ENCODE data around the gene ARHGEF10L.

The ARHGEF10L gene

GRCh38 chr1:17568014-17568900 lies 28.8 kb downstream of the ARHGEF10L start:
- DNase-seq: no peak
- H3K27ac ChIP-seq (ENCODE audit: insufficient read depth, low read length, poor library complexity, severe bottlenecking): no peak overlapping the region

GRCh38 chr1:17569200-17570139 lies 30.0 kb downstream of the ARHGEF10L start:
- no peak for DNase-seq
- Histone ChIP-seq H3K4me1 (ENCODE audit: control insufficient read depth, insufficient read depth, low read length, poor library complexity, severe bottlenecking) (no peaks in the 10 kb centered on the region), H3K36me3 (ENCODE audit: control insufficient read depth, insufficient read depth, low read length) (no peaks in the 10 kb centered on the region), H3K4me3 (ENCODE audit: insufficient read depth, low read depth, low read length, poor library complexity, severe bottlenecking) (no peak overlapping the region), H3K27me3 (replicated peaks; ENCODE audit: control insufficient read depth, insufficient read depth, low read length, poor library complexity, severe bottlenecking) (no peaks in the 10 kb centered on the region), H3K9me3 (ENCODE audit: control insufficient read depth, low read length) (no peaks in the 10 kb centered on the region), H3K27ac (ENCODE audit: insufficient read depth, low read length, poor library complexity, severe bottlenecking) (no peak overlapping the region)

More at GRCh38 chr1:17568014-17568900, 28.8 kb downstream of the ARHGEF10L start:
- Histone ChIP-seq H3K4me1 (ENCODE audit: control insufficient read depth, insufficient read depth, low read length, poor library complexity, severe bottlenecking) (no peaks in the 10 kb centered on the region), H3K9me3 (ENCODE audit: control insufficient read depth, low read length) (no peaks in the 10 kb centered on the region), H3K36me3 (ENCODE audit: control insufficient read depth, insufficient read depth, low read length) (no peaks in the 10 kb centered on the region), H3K27me3 (replicated peaks; ENCODE audit: control insufficient read depth, insufficient read depth, low read length, poor library complexity, severe bottlenecking) (no peaks in the 10 kb centered on the region), H3K4me3 (ENCODE audit: insufficient read depth, low read depth, low read length, poor library complexity, severe bottlenecking) (no peak overlapping the region)

- H3K27me3 ChIP-seq (replicated peaks; ENCODE audit: control insufficient read depth, insufficient read depth, low read length, poor library complexity, severe bottlenecking): no peaks in the 10 kb centered on the region
- no peak overlapping the region for H3K27ac ChIP-seq (ENCODE audit: insufficient read depth, low read length, poor library complexity, severe bottlenecking)
- H3K36me3 ChIP-seq (ENCODE audit: control insufficient read depth, insufficient read depth, low read length): no peaks in the 10 kb centered on the region
- no peak overlapping the region for H3K4me3 ChIP-seq (ENCODE audit: insufficient read depth, low read depth, low read length, poor library complexity, severe bottlenecking)
- no peaks in the 10 kb centered on the region for H3K4me1 ChIP-seq (ENCODE audit: control insufficient read depth, insufficient read depth, low read length, poor library complexity, severe bottlenecking)
- H3K9me3 ChIP-seq (ENCODE audit: control insufficient read depth, low read length): no peaks in the 10 kb centered on the region
- DNase-seq: no peak
Measured at GRCh38 chr1:17570228-17570627, 30.7 kb downstream of the ARHGEF10L start.

DNA sequence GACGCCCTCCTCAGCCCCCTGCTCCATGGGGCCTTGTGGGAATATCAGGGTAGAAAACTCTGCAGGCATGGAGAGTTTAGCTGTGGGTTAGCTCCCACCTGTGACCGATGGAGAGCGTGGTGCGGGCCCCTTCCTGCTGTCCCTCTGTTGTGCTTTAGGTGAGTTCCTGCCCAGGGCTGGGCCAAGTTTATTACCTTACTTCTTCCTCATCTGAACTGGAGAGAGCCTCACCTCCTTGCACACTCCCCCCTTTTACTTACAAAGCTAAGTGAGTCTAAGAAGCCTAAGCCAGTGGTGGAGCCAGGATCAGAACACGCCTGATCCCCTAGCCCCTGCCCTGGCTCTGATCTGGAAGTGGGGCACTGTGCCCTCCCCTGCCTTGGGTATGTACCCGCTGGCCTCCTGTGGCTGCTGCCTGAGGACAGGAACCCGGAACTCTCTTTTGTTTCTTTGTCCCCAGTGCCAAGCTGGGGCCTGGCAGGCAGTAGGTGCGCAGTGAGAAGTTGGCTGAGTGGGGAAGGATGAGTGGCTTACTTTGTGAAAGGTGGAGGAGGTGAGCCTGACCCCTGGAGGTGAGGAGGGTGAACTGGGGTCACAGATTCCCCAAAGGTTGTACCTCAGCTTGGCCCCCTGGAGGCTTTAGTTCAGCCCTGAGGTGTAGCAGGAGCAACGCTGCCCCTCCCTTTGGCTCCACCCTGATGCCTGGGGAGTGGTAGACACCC lies 32.9 kb downstream of the ARHGEF10L start:
- H3K4me1 ChIP-seq (ENCODE audit: control insufficient read depth, insufficient read depth, low read length, poor library complexity, severe bottlenecking): no peaks in the 10 kb centered on the region
- no peak for DNase-seq
- no peaks in the 10 kb centered on the region for H3K36me3 ChIP-seq (ENCODE audit: control insufficient read depth, insufficient read depth, low read length)
- no peaks in the 10 kb centered on the region for H3K9me3 ChIP-seq (ENCODE audit: control insufficient read depth, low read length)
- no peak overlapping the region for H3K4me3 ChIP-seq (ENCODE audit: insufficient read depth, low read depth, low read length, poor library complexity, severe bottlenecking)
- no peaks in the 10 kb centered on the region for H3K27me3 ChIP-seq (replicated peaks; ENCODE audit: control insufficient read depth, insufficient read depth, low read length, poor library complexity, severe bottlenecking)
- no peak overlapping the region for H3K27ac ChIP-seq (ENCODE audit: insufficient read depth, low read length, poor library complexity, severe bottlenecking)

GRCh38 chr1:17573518-17574041 lies 34.1 kb downstream of the ARHGEF10L start:
- DNase-seq: no peak
- Histone ChIP-seq H3K27ac (ENCODE audit: insufficient read depth, low read length, poor library complexity, severe bottlenecking) (no peak overlapping the region), H3K36me3 (ENCODE audit: control insufficient read depth, insufficient read depth, low read length) (no peaks in the 10 kb centered on the region), H3K9me3 (ENCODE audit: control insufficient read depth, low read length) (no peaks in the 10 kb centered on the region), H3K27me3 (replicated peaks; ENCODE audit: control insufficient read depth, insufficient read depth, low read length, poor library complexity, severe bottlenecking) (no peaks in the 10 kb centered on the region), H3K4me3 (ENCODE audit: insufficient read depth, low read depth, low read length, poor library complexity, severe bottlenecking) (no peak overlapping the region), H3K4me1 (ENCODE audit: control insufficient read depth, insufficient read depth, low read length, poor library complexity, severe bottlenecking) (no peaks in the 10 kb centered on the region)

DNA sequence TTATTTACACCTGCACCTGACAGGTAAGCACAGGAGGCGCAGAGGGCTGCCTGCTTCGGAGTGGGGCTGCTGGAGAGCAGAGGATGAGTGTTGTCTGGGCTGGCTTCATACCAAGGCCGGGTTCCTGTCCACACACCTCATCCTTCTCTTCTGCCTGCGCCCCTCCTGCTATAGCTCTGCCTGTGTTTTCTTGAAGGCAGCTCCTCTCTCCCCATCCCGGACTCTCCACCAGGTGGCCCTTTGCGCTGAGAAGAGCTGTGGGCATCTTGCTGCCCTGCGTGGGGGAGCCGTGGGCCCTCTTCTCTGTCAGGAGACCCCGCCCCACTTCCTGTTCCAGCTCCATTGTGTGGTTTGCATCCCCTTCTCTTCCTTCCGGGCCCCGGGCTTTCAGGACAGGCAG lies 35.0 kb downstream of the ARHGEF10L start:
- H3K4me1 ChIP-seq (ENCODE audit: control insufficient read depth, insufficient read depth, low read length, poor library complexity, severe bottlenecking): no peaks in the 10 kb centered on the region
- H3K4me3 ChIP-seq (ENCODE audit: insufficient read depth, low read depth, low read length, poor library complexity, severe bottlenecking): no peak overlapping the region
- no peak for DNase-seq
- no peaks in the 10 kb centered on the region for H3K36me3 ChIP-seq (ENCODE audit: control insufficient read depth, insufficient read depth, low read length)
- no peaks in the 10 kb centered on the region for H3K27me3 ChIP-seq (replicated peaks; ENCODE audit: control insufficient read depth, insufficient read depth, low read length, poor library complexity, severe bottlenecking)
- H3K27ac ChIP-seq (ENCODE audit: insufficient read depth, low read length, poor library complexity, severe bottlenecking): no peak overlapping the region
- no peaks in the 10 kb centered on the region for H3K9me3 ChIP-seq (ENCODE audit: control insufficient read depth, low read length)

DNA sequence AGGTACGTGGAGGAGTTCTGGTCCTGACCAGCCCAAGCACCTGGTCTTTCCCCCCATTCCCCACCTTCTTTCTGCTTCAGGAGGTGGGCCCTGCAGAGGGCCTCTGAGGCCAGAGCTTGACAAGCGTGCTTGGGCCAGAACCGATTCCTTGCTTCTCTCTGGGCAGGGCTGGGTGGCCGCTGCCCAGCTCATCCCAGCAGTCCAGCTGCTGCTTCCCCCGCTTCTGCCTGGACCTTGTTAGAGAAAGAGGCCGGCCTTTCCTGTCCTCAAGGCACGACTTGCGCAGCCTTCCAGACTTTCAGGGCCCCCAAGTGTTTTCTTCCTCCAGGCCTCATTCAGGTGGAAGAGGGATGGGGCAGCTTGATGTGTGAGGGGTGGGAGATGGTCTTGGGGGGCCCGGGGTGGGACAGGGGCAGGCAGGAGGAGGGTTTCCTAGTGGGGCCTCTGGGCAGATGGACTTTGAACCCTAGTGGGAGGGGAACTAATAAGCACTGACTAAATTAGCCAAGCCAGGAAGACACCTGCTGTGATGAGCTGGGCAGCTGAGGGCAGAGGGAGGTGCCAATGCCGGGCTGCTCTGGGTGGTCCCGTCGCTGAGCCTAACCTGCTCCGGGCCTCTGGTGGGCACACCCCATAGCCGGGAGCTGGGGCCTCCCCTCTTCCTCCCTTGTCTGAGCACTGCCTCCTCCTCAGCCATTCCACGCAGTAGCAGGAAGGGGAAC lies 36.5 kb downstream of the ARHGEF10L start:
- DNase-seq: no peak
- Histone ChIP-seq H3K27ac (ENCODE audit: insufficient read depth, low read length, poor library complexity, severe bottlenecking) (no peak overlapping the region), H3K27me3 (replicated peaks; ENCODE audit: control insufficient read depth, insufficient read depth, low read length, poor library complexity, severe bottlenecking) (no peaks in the 10 kb centered on the region), H3K36me3 (ENCODE audit: control insufficient read depth, insufficient read depth, low read length) (no peaks in the 10 kb centered on the region), H3K9me3 (ENCODE audit: control insufficient read depth, low read length) (no peaks in the 10 kb centered on the region), H3K4me1 (ENCODE audit: control insufficient read depth, insufficient read depth, low read length, poor library complexity, severe bottlenecking) (no peaks in the 10 kb centered on the region), H3K4me3 (ENCODE audit: insufficient read depth, low read depth, low read length, poor library complexity, severe bottlenecking) (no peak overlapping the region)

DNA sequence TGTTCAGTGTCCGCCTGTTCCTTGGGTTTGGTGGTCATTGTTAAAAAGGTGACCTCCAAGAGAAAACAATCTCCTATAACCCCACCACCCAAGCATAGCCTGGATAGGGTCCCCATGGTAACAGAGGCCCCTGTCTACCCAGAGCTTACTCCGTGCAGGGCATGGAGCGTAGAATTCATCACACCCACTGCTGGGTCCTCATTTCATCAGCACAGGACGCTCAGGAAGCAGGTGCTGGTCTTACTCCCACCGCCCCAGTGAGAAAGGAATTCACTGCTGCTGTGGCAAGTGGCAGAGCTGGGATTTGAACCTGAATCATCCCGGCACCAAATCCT lies 37.0 kb downstream of the ARHGEF10L start:
- H3K9me3 ChIP-seq (ENCODE audit: control insufficient read depth, low read length): no peaks in the 10 kb centered on the region
- H3K27me3 ChIP-seq (replicated peaks; ENCODE audit: control insufficient read depth, insufficient read depth, low read length, poor library complexity, severe bottlenecking): no peaks in the 10 kb centered on the region
- no peaks in the 10 kb centered on the region for H3K36me3 ChIP-seq (ENCODE audit: control insufficient read depth, insufficient read depth, low read length)
- H3K4me1 ChIP-seq (ENCODE audit: control insufficient read depth, insufficient read depth, low read length, poor library complexity, severe bottlenecking): no peaks in the 10 kb centered on the region
- no peak for DNase-seq
- H3K4me3 ChIP-seq (ENCODE audit: insufficient read depth, low read depth, low read length, poor library complexity, severe bottlenecking): no peak overlapping the region
- H3K27ac ChIP-seq (ENCODE audit: insufficient read depth, low read length, poor library complexity, severe bottlenecking): no peak overlapping the region

DNA sequence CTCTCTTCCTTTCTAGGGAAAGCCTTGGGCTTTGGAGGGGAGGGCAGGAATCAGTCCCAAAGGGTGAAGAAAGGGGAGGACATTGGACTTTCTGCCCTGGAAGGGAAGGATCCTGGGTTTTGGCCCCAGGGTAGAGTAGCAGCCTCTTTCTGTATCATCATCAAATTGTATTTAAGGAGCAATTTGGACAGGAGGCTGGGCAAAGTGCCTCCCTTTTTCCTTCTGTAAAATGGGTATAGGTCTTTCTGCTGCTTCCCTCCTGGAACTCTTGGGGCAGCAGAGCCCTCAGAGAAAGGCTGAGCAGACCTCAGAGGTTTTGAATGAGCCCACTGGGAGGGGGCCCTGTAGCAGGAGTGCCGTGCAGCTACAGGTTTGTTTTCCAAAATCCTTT lies 38.4 kb downstream of the ARHGEF10L start:
- no peak overlapping the region for H3K4me3 ChIP-seq (ENCODE audit: insufficient read depth, low read depth, low read length, poor library complexity, severe bottlenecking)
- no peak for DNase-seq
- H3K4me1 ChIP-seq (ENCODE audit: control insufficient read depth, insufficient read depth, low read length, poor library complexity, severe bottlenecking): no peaks in the 10 kb centered on the region
- H3K36me3 ChIP-seq (ENCODE audit: control insufficient read depth, insufficient read depth, low read length): no peaks in the 10 kb centered on the region
- H3K27me3 ChIP-seq (replicated peaks; ENCODE audit: control insufficient read depth, insufficient read depth, low read length, poor library complexity, severe bottlenecking): no peaks in the 10 kb centered on the region
- H3K9me3 ChIP-seq (ENCODE audit: control insufficient read depth, low read length): no peaks in the 10 kb centered on the region
- no peak overlapping the region for H3K27ac ChIP-seq (ENCODE audit: insufficient read depth, low read length, poor library complexity, severe bottlenecking)
